H1 (cell line): Measurements from ENCODE around the gene SKP2. TPM values are rescaled to one million over a fixed set of nuclear protein-coding genes. Genes with fewer than 3 reads are reported as not detected.

Source experiments
- CTCF ChIA-PET: fragments of 300-600 bp; sonication (Branson Sonifier 250); formaldehyde crosslinking; loops from one replicate; lab custom pipeline; 2021; ENCODE audit not compliant: partially characterized antibody; lab: Charles Lee
- POLR2A ChIA-PET: fragments of 300-600 bp; sonication (Branson Sonifier 250); formaldehyde crosslinking; loops from one replicate; lab custom pipeline; 2021; ENCODE audit warnings: inconsistent platforms; ENCODE audit not compliant: partially characterized antibody; lab: Charles Lee
- DNase-seq, 2 experiments: peaks; one replicate each; pipeline versions ENCODE4 v3.0.0 to v3.0.0-alpha.2; 2010 to 2022; ENCODE audit warnings: low spot score in 2 of 2, low read depth in 1 of 2, mixed read lengths in 1 of 2
- FAIRE-seq: peaks from 2 replicates; lab custom pipeline; 2011; peaks lifted over from hg19 to GRCh38; lab: Jason Lieb, UNC
- H2AFZ ChIP-seq: 2 replicates; pipeline ENCODE4 v1.8.1; 2012; ENCODE audit warnings: low read length, inconsistent platforms
- H2AK5ac ChIP-seq: 2 replicates; pipeline ENCODE4 v1.6.1; 2013; ENCODE audit warnings: low read depth, low read length
- H2BK120ac ChIP-seq: replicated peaks from 2 replicates; pipeline ENCODE3; 2013; ENCODE audit warnings: low read depth, low read length, inconsistent platforms
- H2BK12ac ChIP-seq: 2 replicates; pipeline ENCODE4 v1.6.1; 2013; ENCODE audit warnings: low read depth, low read length
- H2BK15ac ChIP-seq: 2 replicates; pipeline ENCODE4 v1.6.1; 2013; ENCODE audit warnings: low read length
- H2BK20ac ChIP-seq: 2 replicates; pipeline ENCODE4 v1.6.1; 2013; ENCODE audit warnings: low read length
- H2BK5ac ChIP-seq: 2 replicates; pipeline ENCODE4 v1.6.1; 2013; ENCODE audit warnings: low read depth, low read length
- H3K14ac ChIP-seq: 2 replicates; pipeline ENCODE4 v1.6.1; 2013; ENCODE audit warnings: inconsistent platforms; ENCODE audit not compliant: insufficient read length
- H3K18ac ChIP-seq: 2 replicates; pipeline ENCODE4 v1.6.1; 2013; ENCODE audit warnings: low read length; ENCODE audit errors: extremely low read depth
- H3K23ac ChIP-seq: 2 replicates; pipeline ENCODE4 v1.6.1; 2013; ENCODE audit warnings: inconsistent platforms; ENCODE audit not compliant: insufficient read length
- H3K23me2 ChIP-seq: 2 replicates; pipeline ENCODE4 v1.6.1; 2013; ENCODE audit warnings: low read depth, low read length
- H3K27ac ChIP-seq: 2 replicates; pipeline ENCODE4 v1.6.1; 2011; ENCODE audit warnings: low read depth, low read length, inconsistent platforms
- H3K27me3 ChIP-seq, 4 experiments: replicated peaks in 1 of 4; 1 replicate in 1 of 4; 2 replicates in 3 of 4; pipeline versions ENCODE4 v1.6.1 to v1.8.1; 2011 to 2013; ENCODE audit warnings: low read length in 3 of 4, mild to moderate bottlenecking in 3 of 4, inconsistent platforms in 2 of 4, mixed read lengths in 2 of 4, moderate library complexity in 1 of 4; ENCODE audit not compliant: control insufficient read depth in 3 of 4, insufficient read depth in 3 of 4; ENCODE audit errors: extremely low read depth in 1 of 4
- H3K36me3 ChIP-seq, 4 experiments: 2 replicates each; pipeline versions ENCODE4 v1.6.1 to v1.8.1; 2011 to 2013; ENCODE audit warnings: mild to moderate bottlenecking in 4 of 4, low read length in 3 of 4, moderate library complexity in 2 of 4, control low read depth in 1 of 4, inconsistent platforms in 1 of 4; ENCODE audit not compliant: insufficient read depth in 4 of 4, control insufficient read depth in 2 of 4
- H3K4ac ChIP-seq: replicated peaks from 2 replicates; pipeline ENCODE3; 2013; ENCODE audit warnings: low read length, low read depth, mixed read lengths, inconsistent platforms; ENCODE audit not compliant: insufficient read length
- H3K4me1 ChIP-seq, 4 experiments: replicated peaks in 1 of 4; 1 replicate in 1 of 4; 2 replicates in 3 of 4; pipeline versions ENCODE4 v1.6.1 to v1.8.1; 2011 to 2013; ENCODE audit warnings: low read length in 3 of 4, inconsistent platforms in 2 of 4, mixed read lengths in 1 of 4; ENCODE audit not compliant: insufficient read depth in 4 of 4, control insufficient read depth in 3 of 4
- H3K4me2 ChIP-seq, 2 experiments: 2 replicates each; pipeline versions ENCODE4 v1.6.1 to v1.8.1; 2011 to 2013; ENCODE audit warnings: low read depth in 2 of 2, low read length in 2 of 2, control low read depth in 1 of 2, inconsistent platforms in 1 of 2, mild to moderate bottlenecking in 1 of 2; ENCODE audit not compliant: insufficient read depth in 1 of 2
- H3K4me3 ChIP-seq, 4 experiments: fragments of 200-600, 300-600 bp in 1 of 4; sonication (generic), shearing (Covaris generic), sonication (Bioruptor Twin) in 1 of 4; 2 replicates each; pipeline versions ENCODE4 v1.5.1 to v1.8.1; 2011 to 2016; ENCODE audit warnings: low read length in 4 of 4, low read depth in 3 of 4, control low read depth in 2 of 4, inconsistent platforms in 2 of 4, mild to moderate bottlenecking in 2 of 4, mixed read lengths in 1 of 4, moderate library complexity in 1 of 4; ENCODE audit not compliant: insufficient read depth in 2 of 4; ENCODE audit errors: extremely low read depth in 1 of 4
- H3K56ac ChIP-seq: replicated peaks from 2 replicates; pipeline ENCODE3; 2013; ENCODE audit warnings: low read depth, mild to moderate bottlenecking, mixed read lengths, low read length, inconsistent platforms; ENCODE audit not compliant: insufficient read length
- H3K79me1 ChIP-seq: 2 replicates; pipeline ENCODE4 v1.6.1; 2013; ENCODE audit warnings: low read depth, low read length, control low read depth
- H3K79me2 ChIP-seq, 2 experiments: 2 replicates each; pipeline versions ENCODE4 v1.6.1 to v1.8.1; 2012 to 2013; ENCODE audit warnings: low read length in 2 of 2, mild to moderate bottlenecking in 2 of 2, inconsistent platforms in 1 of 2; ENCODE audit not compliant: insufficient read depth in 2 of 2, control insufficient read depth in 1 of 2
- H3K9ac ChIP-seq, 4 experiments: replicated peaks in 1 of 4; 1 replicate in 1 of 4; 2 replicates in 3 of 4; pipeline versions ENCODE4 v1.6.1 to v1.8.1; 2011 to 2013; ENCODE audit warnings: low read depth in 3 of 4, low read length in 3 of 4, control low read depth in 2 of 4, mild to moderate bottlenecking in 2 of 4, moderate library complexity in 2 of 4, inconsistent platforms in 1 of 4; ENCODE audit errors: extremely low read depth in 1 of 4
- H3K9me3 ChIP-seq, 2 experiments: 2 replicates each; pipeline versions ENCODE4 v1.6.1 to v1.8.1; 2012 to 2013; ENCODE audit warnings: mild to moderate bottlenecking in 2 of 2, moderate library complexity in 2 of 2, control low read depth in 1 of 2, inconsistent platforms in 1 of 2, low read depth in 1 of 2, low read length in 1 of 2, mixed read lengths in 1 of 2; ENCODE audit not compliant: insufficient read depth in 2 of 2
- H4K20me1 ChIP-seq, 2 experiments: replicated peaks in 1 of 2; 2 replicates each; pipeline versions ENCODE3 to v1.8.1; 2011 to 2013; ENCODE audit warnings: inconsistent platforms in 2 of 2, low read length in 2 of 2, mild to moderate bottlenecking in 1 of 2; ENCODE audit not compliant: insufficient read depth in 2 of 2, control insufficient read depth in 1 of 2
- H4K5ac ChIP-seq: 2 replicates; pipeline ENCODE4 v1.6.1; 2013; ENCODE audit warnings: low read length, low read depth, mixed read lengths, inconsistent platforms; ENCODE audit not compliant: insufficient read length
- H4K8ac ChIP-seq: 2 replicates; pipeline ENCODE4 v1.8.0; 2013; ENCODE audit warnings: mild to moderate bottlenecking, moderate library complexity, low read length, inconsistent platforms; ENCODE audit not compliant: insufficient read depth; ENCODE audit errors: extremely low read depth
- H4K91ac ChIP-seq: replicated peaks from 2 replicates; pipeline ENCODE3; 2013; ENCODE audit warnings: low read length, mixed read lengths, inconsistent platforms; ENCODE audit not compliant: insufficient read length
- ATF2 ChIP-seq: IDR thresholded peaks from 2 replicates; pipeline ENCODE4 v1.6.1; 2012; ENCODE audit warnings: low read length, inconsistent platforms
- BRCA1 ChIP-seq: IDR thresholded peaks from 2 replicates; pipeline ENCODE4 v1.6.1; 2012; ENCODE audit warnings: low read depth, low read length, improper control_type of control experiment
- CBX5 ChIP-seq: fragments of 300-800, 300-1000 bp; sonication (generic); IDR thresholded peaks from 2 replicates; pipeline ENCODE4 v1.7.1; 2016; ENCODE audit warnings: antibody characterized with exemption, low read length, low read depth
- CTBP2 ChIP-seq: IDR thresholded peaks from 2 replicates; pipeline ENCODE4 v1.7.0; 2011; ENCODE audit warnings: borderline replicate concordance, mild to moderate bottlenecking, moderate library complexity, mixed read lengths, low read length; ENCODE audit not compliant: insufficient read depth, insufficient read length
- HDAC2 ChIP-seq, 2 experiments: fragments of 300-600 bp in 1 of 2; sonication (generic) in 1 of 2; IDR thresholded peaks; 2 replicates each; pipeline ENCODE4 v1.6.1; 2011 to 2012; ENCODE audit warnings: low read depth in 2 of 2, low read length in 2 of 2, mild to moderate bottlenecking in 2 of 2, moderate library complexity in 2 of 2, borderline replicate concordance in 1 of 2, inconsistent platforms in 1 of 2
- HDAC6 ChIP-seq: IDR thresholded peaks from one replicate; pipeline ENCODE4 v1.7.1; 2012; ENCODE audit warnings: low read depth, mild to moderate bottlenecking, inconsistent platforms, low read length, moderate library complexity
- JUND ChIP-seq: IDR thresholded peaks from 2 replicates; pipeline ENCODE4 v1.6.1; 2011; ENCODE audit warnings: mild to moderate bottlenecking, improper control_type of control experiment, low read length
- KDM1A ChIP-seq: fragments of 200-600, 300-600 bp; sonication (generic); IDR thresholded peaks from 2 replicates; pipeline ENCODE4 v1.7.1; 2016; ENCODE audit warnings: mild to moderate bottlenecking, low read length, borderline replicate concordance
- POU5F1 ChIP-seq: IDR thresholded peaks from 2 replicates; pipeline ENCODE4 v1.6.1; 2011; ENCODE audit warnings: low read depth, mild to moderate bottlenecking, low read length, moderate library complexity
- RNF2 ChIP-seq: fragments of 200-900, 300-1000 bp; sonication (generic); IDR thresholded peaks from 2 replicates; pipeline ENCODE4 v1.7.1; 2016; ENCODE audit warnings: borderline replicate concordance, low read depth, mild to moderate bottlenecking, antibody characterized with exemption, low read length; ENCODE audit not compliant: poor library complexity, severe bottlenecking; ENCODE audit errors: missing control alignments
- TAF7 ChIP-seq: optimal IDR thresholded peaks from 2 replicates; pipeline ENCODE3; 2011; ENCODE audit warnings: low read depth, mild to moderate bottlenecking, inconsistent platforms, low read length, moderate library complexity, borderline replicate concordance
- TEAD4 ChIP-seq: IDR thresholded peaks from 2 replicates; pipeline ENCODE4 v1.6.1; 2012; ENCODE audit warnings: low read depth, low read length, inconsistent platforms, mixed read lengths
- WGBS, 2 experiments: shearing (Covaris generic) in 1 of 2; methylation state at CpG; one replicate each; pipeline versions ENCODE4 v1.1.6 to v1.1.7; 2013 to 2015; ENCODE audit warnings: low lambda C conversion rate in 2 of 2, mixed read lengths in 2 of 2, inconsistent platforms in 1 of 2, low coverage in 1 of 2, missing lambda C conversion rate in 1 of 2; ENCODE audit not compliant: insufficient replicate concordance in 2 of 2, insufficient coverage in 1 of 2, insufficient read length in 1 of 2; ENCODE audit errors: extremely low coverage in 1 of 2, missing lambda C conversion rate in 1 of 2; 5-methylcytosine and 5-hydroxymethylcytosine counted together
- polyA plus RNA-seq, 7 experiments: library from polyadenylated mRNA; depleted of rRNA in 3 of 7; stranded (reverse) in 5 of 7; unstranded in 2 of 7; fragments of >200 nt in 5 of 7; fragments of 200-250 nt in 2 of 7; gene quantifications; 1 replicate in 5 of 7; 2 replicates in 1 of 7; 4 replicates in 1 of 7; pipeline versions ENCODE4 v1.2.1 to v1.2.3, GENCODE V29; 2011 to 2013; ENCODE audit warnings: missing spikeins in 2 of 7, mixed read lengths in 2 of 7
- total RNA-seq: library from RNA; stranded (reverse); fragmentation: NEBNext Ultra II Directional; extraction: Animal tissue kit (Norgen Biotek cat#: 25700); gene quantifications from 2 replicates; pipeline ENCODE4 v1.2.1, GENCODE V29; 2021

Gene SKP2
- total and polyA plus RNA-seq, 2 of the 8 experiments (the other 6 are each of a cell fraction or from before 2014, with no cell fraction given), result 49.9 to 104 TPM

GRCh38 chr5:36215910-36216309 lies 64.0 kb downstream of the SKP2 start:
- no peaks in the 10 kb centered on the region for H3K4me1 ChIP-seq
- FAIRE-seq (no peak), DNase-seq (no peak)
- no peak overlapping the region for H2BK5ac ChIP-seq
- H4K8ac ChIP-seq, result no peak overlapping the region
- H3K18ac ChIP-seq, result no peak overlapping the region
- no peaks in the 10 kb centered on the region; a peak in 1 of 8 replicates for H3K36me3 ChIP-seq
- H3K4me2 ChIP-seq, result no peak overlapping the region
- H4K91ac ChIP-seq, result no peak overlapping the region
- no peak overlapping the region for H3K4me3 ChIP-seq
- no peak overlapping the region for H2BK12ac ChIP-seq
- ChIA-PET POLR2A (no interaction called here), CTCF (interaction anchor here (0.6 kb wide), 1 partner anchor 363 kb away, joined by 5 read pairs; no protein-coding TSS in a partner anchor)
- no peaks in the 10 kb centered on the region for H3K27me3 ChIP-seq
- no peak overlapping the region for H2BK120ac ChIP-seq
- H3K14ac ChIP-seq, result no peak overlapping the region
- H3K23me2 ChIP-seq, result no peaks in the 10 kb centered on the region
- H3K79me2 ChIP-seq, result no peaks in the 10 kb centered on the region
- no peak overlapping the region for H3K9ac ChIP-seq
- H4K20me1 ChIP-seq, result no peaks in the 10 kb centered on the region
- H2BK20ac ChIP-seq, result no peak overlapping the region
- no peak overlapping the region for H4K5ac ChIP-seq
- no peak overlapping the region for H3K27ac ChIP-seq
- H2BK15ac ChIP-seq, result no peak overlapping the region
- H2AK5ac ChIP-seq, result no peak overlapping the region
- no peaks in the 10 kb centered on the region for H3K79me1 ChIP-seq
- no peak overlapping the region for H3K56ac ChIP-seq
- 88% methylated on average over 2 of the region's 2 CpGs; no CpG with 5 or more reads in 1 of the 2 experiments for WGBS, 2 experiments
- no peaks in the 10 kb centered on the region for H3K9me3 ChIP-seq
- no peak overlapping the region for H2AFZ ChIP-seq
- no peak overlapping the region for H3K23ac ChIP-seq
- H3K4ac ChIP-seq, result no peak overlapping the region
- TF ChIP-seq TAF7 (no peak), ATF2 (no peak), BRCA1 (no peak), RNF2 (no peak), HDAC6 (no peak), CTBP2 (no peak), CBX5 (no peak), HDAC2 (IDR thresholded peaks at IDR 0.05; ENCODE audit: borderline replicate concordance in 1 of 2, low read depth in 2 of 2, low read length in 2 of 2) (no peak), JUND (no peak), TEAD4 (no peak), POU5F1 (no peak), KDM1A (no peak)
